HG03135 (cell line): Measurements from ENCODE around the gene SRSF7.
"Not testable (repeated sequence)": the region's sequence is repeated elsewhere in the genome, so short reads cannot be mapped to it uniquely, and the experiment has no call there.

Experiments used
- ATAC-seq: cut with Tn5 transposase; IDR thresholded peaks from one replicate; pipeline ENCODE4 v1.9.1; 2021; ENCODE audit warnings: mild to moderate bottlenecking, moderate library complexity; ENCODE audit not compliant: unreplicated experiment

Gene SRSF7

GRCh38 chr2:38734299-38735058 is 16.7 kb downstream of the SRSF7 start:
- ATAC-seq: no peak

GRCh38 chr2:38733300-38733971 is 17.7 kb downstream of the SRSF7 start:
- no peak for ATAC-seq

GRCh38 chr2:38731684-38732221 is 19.4 kb downstream of the SRSF7 start:
- no peak for ATAC-seq

GRCh38 chr2:38731090-38731489 is 20.1 kb downstream of the SRSF7 start:
- ATAC-seq: no peak

- ATAC-seq: no peak
Measured at GRCh38 chr2:38728694-38729093, 22.5 kb downstream of the SRSF7 start.

- ATAC-seq: no peak
Measured at GRCh38 chr2:38727661-38728060, 23.5 kb downstream of the SRSF7 start.

GRCh38 chr2:38723173-38723572 is 28.0 kb downstream of the SRSF7 start:
- no peak for ATAC-seq

- ATAC-seq: no peak
Measured at GRCh38 chr2:38722271-38723061, 28.7 kb downstream of the SRSF7 start.

- ATAC-seq: no peak
Measured at GRCh38 chr2:38720613-38721241, 30.4 kb downstream of the SRSF7 start.

GRCh38 chr2:38719706-38720105 is 31.5 kb downstream of the SRSF7 start:
- ATAC-seq: no peak

- ATAC-seq: no peak
Measured at GRCh38 chr2:38718601-38719000, 32.6 kb downstream of the SRSF7 start.

GRCh38 chr2:38716185-38716584 is 35.0 kb downstream of the SRSF7 start:
- ATAC-seq: no peak

- ATAC-seq: not testable (repeated sequence)
Measured at GRCh38 chr2:38714941-38715340, 36.2 kb downstream of the SRSF7 start.

GRCh38 chr2:38713338-38713737 is 37.8 kb downstream of the SRSF7 start:
- ATAC-seq: no peak

GRCh38 chr2:38712871-38713270 is 38.3 kb downstream of the SRSF7 start:
- no peak for ATAC-seq

- ATAC-seq: no peak
Measured at GRCh38 chr2:38712413-38712812, 38.7 kb downstream of the SRSF7 start.

- no peak for ATAC-seq
Measured at GRCh38 chr2:38711558-38711957, 39.6 kb downstream of the SRSF7 start.

- no peak for ATAC-seq
Measured at GRCh38 chr2:38709567-38710194, 41.5 kb downstream of the SRSF7 start.

- no peak for ATAC-seq
Measured at GRCh38 chr2:38708900-38709566, 42.1 kb downstream of the SRSF7 start.

GRCh38 chr2:38708491-38708890 is 42.7 kb downstream of the SRSF7 start:
- not testable (repeated sequence) for ATAC-seq
